Measurements from ENCODE around the gene CXorf49B. TPM values are rescaled to one million over a fixed set of nuclear protein-coding genes. Genes with fewer than 3 reads are reported as not detected.

The CXorf49B gene
- total and polyA plus RNA-seq, 12 donors, result not detected

- Histone ChIP-seq H3K27me3 (peaks cover 0 to 38% (median 0%) of the 10 kb centered on the region in 7 donors), H3K4me3 (no peak overlapping the region), H3K27ac (no peak overlapping the region), H3K36me3 (no peaks in the 10 kb centered on the region), H3K4me1 (no peaks in the 10 kb centered on the region), H3K9me3 (peaks cover 0 to 3% (median 0%) of the 10 kb centered on the region in 11 donors)
- TF ChIP-seq CTCF (IDR thresholded peaks at IDR 0.05), result no peak
- WGBS, 2 donors, result 85 to 93% methylated on average over 20 to 25 of the region's 25 CpGs
- intact Hi-C loops (cut with DNase I), result no loop called here
- ATAC-seq (no peak), DNase-seq (no peak)
Measured at GRCh38 chrX:71814123-71814912, 51.2 kb downstream of the CXorf49B start.

GRCh38 chrX:71815121-71815905 lies 52.2 kb downstream of the CXorf49B start:
- WGBS, 2 donors, result 63% methylated on average over 11 to 14 of the region's 14 CpGs
- DNase-seq (no peak), ATAC-seq (no peak)
- TF ChIP-seq CTCF (IDR thresholded peaks at IDR 0.05), result no peak
- no peaks in the 10 kb centered on the region for H3K4me1 ChIP-seq
- H3K36me3 ChIP-seq, result no peaks in the 10 kb centered on the region
- peaks cover 0 to 2% (median 0%) of the 10 kb centered on the region in 11 donors for H3K9me3 ChIP-seq
- peaks cover 0 to 38% (median 0%) of the 10 kb centered on the region in 7 donors for H3K27me3 ChIP-seq
- H3K4me3 ChIP-seq, result no peak overlapping the region
- H3K27ac ChIP-seq, result no peak overlapping the region
- intact Hi-C loops (cut with DNase I), result no loop called here

GRCh38 chrX:71815906-71816156 lies 52.7 kb downstream of the CXorf49B start:
- intact Hi-C loops (cut with DNase I), result no loop called here
- Histone ChIP-seq H3K4me3 (no peak overlapping the region), H3K9me3 (peaks cover 0 to 2% (median 0%) of the 10 kb centered on the region in 11 donors), H3K36me3 (no peaks in the 10 kb centered on the region), H3K27ac (no peak overlapping the region), H3K27me3 (peaks cover 0 to 33% (median 0%) of the 10 kb centered on the region in 7 donors), H3K4me1 (no peaks in the 10 kb centered on the region)
- WGBS, 2 donors, result 50 to 57% methylated on average over 2 of the region's 2 CpGs
- ATAC-seq, result no peak
- no peak for TF ChIP-seq CTCF (IDR thresholded peaks at IDR 0.05)
- DNase-seq, result no peak

Other genes starting within 250 kb of the CXorf49B start
- gene OGT, start 230.2 kb upstream of the CXorf49B start, total RNA-seq, result 10 to 100 TPM; 58.8 to 92.1 (median 80.3) TPM
- 10 to 100 TPM; 16.1 to 73.7 TPM for gene OGT, start 230.2 kb upstream of the CXorf49B start, polyA plus RNA-seq
- gene GCNA, start 184.9 kb upstream of the CXorf49B start, total RNA-seq, result 1 to 10 TPM in 7 of 10 donors, under 1 TPM in 3; 0.53 to 2.7 (median 1.2) TPM
- gene GCNA, start 184.9 kb upstream of the CXorf49B start, polyA plus RNA-seq, result 1 to 10 TPM; 1.5 to 1.7 TPM
- 1 to 10 TPM in 1 of 10 donors, under 1 TPM in 3, not detected in 6; 0.17 to 2.7 (median 0.38) TPM for gene CXCR3, start 144.8 kb upstream of the CXorf49B start, total RNA-seq
- gene CXCR3, start 144.8 kb upstream of the CXorf49B start, polyA plus RNA-seq, result under 1 TPM; 0.10 to 0.15 TPM
- not detected for gene CXorf49, start 45.1 kb upstream of the CXorf49B start, total RNA-seq
- not detected for gene CXorf49, start 45.1 kb upstream of the CXorf49B start, polyA plus RNA-seq
- 1 to 10 TPM; 3.4 to 8.4 (median 6.3) TPM for gene NHSL2, start 147.5 kb downstream of the CXorf49B start, total RNA-seq
- 1 to 10 TPM in 1 of 2 donors, under 1 TPM in 1; 0.86 to 2.3 TPM for gene NHSL2, start 147.5 kb downstream of the CXorf49B start, polyA plus RNA-seq